ENCODE results near the gene IL6ST.

Gene IL6ST

GRCh38 chr5:55894135-55894534, 100.6 kb downstream of the IL6ST start:
- no peak for DNase-seq

GRCh38 chr5:55892479-55892878, 102.3 kb downstream of the IL6ST start:
- no peak for DNase-seq

GRCh38 chr5:55888205-55888604, 106.6 kb downstream of the IL6ST start:
- no peak for DNase-seq

DNA sequence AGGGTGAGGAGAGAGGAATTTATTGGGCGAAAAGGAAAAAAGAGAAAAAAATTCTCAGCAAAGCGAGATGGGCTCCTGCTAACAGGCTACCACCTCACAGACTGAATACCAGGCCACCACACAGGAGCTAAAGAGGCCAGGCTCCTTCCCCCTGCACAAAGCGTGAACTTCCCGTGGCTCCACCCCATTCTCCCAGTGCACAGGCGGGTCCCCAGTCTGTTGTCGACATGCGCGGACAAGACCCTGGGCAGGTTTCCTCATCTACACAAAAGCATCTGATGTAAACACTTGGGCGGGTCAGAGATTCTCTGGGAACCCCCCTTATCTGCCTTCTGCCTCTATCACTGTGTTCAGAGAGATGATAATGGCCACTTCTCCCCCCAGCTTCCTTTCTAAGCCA, 109.4 kb downstream of the IL6ST start:
- no peak for DNase-seq
